ENCODE results near the gene TDRD10.

- TF ChIP-seq SUZ12 (IDR thresholded peaks at IDR 0.05; ENCODE audit: extremely low read depth, insufficient read depth, insufficient read length) (no peak), ZNF274 (IDR thresholded peaks at IDR 0.05; ENCODE audit: low read depth, low read length) (no peak)
These were observed 72.7 kb downstream of the TDRD10 start for GRCh38 chr1:154574716-154575115.
